Common myeloid progenitor, CD34-positive (primary cell): ENCODE measurements around the gene NAA38.

ENCODE experiments used
- CTCF ChIA-PET: fragments of 350-600 bp; sonication (Branson Sonifier 250); formaldehyde crosslinking; loops from one replicate; lab custom pipeline; 2021; ENCODE audit warnings: antibody characterized with exemption; lab: Charles Lee
- POLR2A ChIA-PET: fragments of 350-600 bp; sonication (Branson Sonifier 250); formaldehyde crosslinking; loops from one replicate; lab custom pipeline; 2021; ENCODE audit warnings: antibody characterized with exemption; lab: Charles Lee
- DNase-seq, 3 donors: peaks; one replicate each; pipeline versions ENCODE4 v3.0.0 to v3.0.0-alpha.2; 2013
- H3K27ac ChIP-seq, 2 experiments: 1 replicate in 1 of 2; 2 replicates in 1 of 2; pipeline ENCODE4 v1.7.0; 2013; ENCODE audit warnings: inconsistent platforms in 2 of 2, low read length in 2 of 2, mild to moderate bottlenecking in 2 of 2, low read depth in 1 of 2, moderate library complexity in 1 of 2; ENCODE audit not compliant: severe bottlenecking in 2 of 2, insufficient read depth in 1 of 2, poor library complexity in 1 of 2
- H3K27me3 ChIP-seq, 5 experiments: replicated peaks in 2 of 5; 1 replicate in 3 of 5; 2 replicates in 2 of 5; pipeline versions ENCODE4 v1.6.1 to v1.7.0; 2013; ENCODE audit warnings: low read length in 4 of 5, mild to moderate bottlenecking in 2 of 5, moderate library complexity in 2 of 5, inconsistent platforms in 1 of 5; ENCODE audit not compliant: insufficient read depth in 5 of 5, control insufficient read depth in 4 of 5
- H3K36me3 ChIP-seq, 4 experiments: 1 replicate in 2 of 4; 2 replicates in 2 of 4; pipeline versions ENCODE4 v1.6.1 to v1.7.0; 2013; ENCODE audit warnings: low read length in 3 of 4, control low read depth in 1 of 4, mild to moderate bottlenecking in 1 of 4; ENCODE audit not compliant: control insufficient read depth in 4 of 4, insufficient read depth in 4 of 4
- H3K4me1 ChIP-seq, 4 experiments: 1 replicate in 3 of 4; 2 replicates in 1 of 4; pipeline versions ENCODE4 v1.6.1 to v1.7.1; 2013; ENCODE audit warnings: low read length in 3 of 4, mild to moderate bottlenecking in 3 of 4, control low read depth in 1 of 4, inconsistent platforms in 1 of 4, moderate library complexity in 1 of 4; ENCODE audit not compliant: control insufficient read depth in 4 of 4, insufficient read depth in 4 of 4; ENCODE audit errors: control extremely low read depth in 1 of 4
- H3K4me3 ChIP-seq, 7 experiments: 1 replicate in 4 of 7; 2 replicates in 3 of 7; pipeline versions ENCODE4 v1.5.1 to v1.7.0; 2013; ENCODE audit warnings: mild to moderate bottlenecking in 7 of 7, low read length in 6 of 7, moderate library complexity in 6 of 7, inconsistent platforms in 2 of 7, low read depth in 2 of 7, control low read depth in 1 of 7; ENCODE audit not compliant: insufficient read depth in 4 of 7, control insufficient read depth in 1 of 7; ENCODE audit errors: extremely low read depth in 1 of 7
- H3K9me3 ChIP-seq, 5 experiments: 1 replicate in 4 of 5; 2 replicates in 1 of 5; pipeline versions ENCODE4 v1.6.1 to v1.7.1; 2013; ENCODE audit warnings: low read length in 4 of 5, mild to moderate bottlenecking in 2 of 5, inconsistent platforms in 1 of 5, low read depth in 1 of 5, moderate library complexity in 1 of 5; ENCODE audit not compliant: control insufficient read depth in 4 of 5, insufficient read depth in 2 of 5; ENCODE audit errors: control extremely low read depth in 1 of 5
- WGBS: methylation state at CpG from one replicate; pipeline ENCODE4 v1.1.5; 2013; ENCODE audit not compliant: insufficient coverage; 5-methylcytosine and 5-hydroxymethylcytosine counted together

NAA38 gene

DNA sequence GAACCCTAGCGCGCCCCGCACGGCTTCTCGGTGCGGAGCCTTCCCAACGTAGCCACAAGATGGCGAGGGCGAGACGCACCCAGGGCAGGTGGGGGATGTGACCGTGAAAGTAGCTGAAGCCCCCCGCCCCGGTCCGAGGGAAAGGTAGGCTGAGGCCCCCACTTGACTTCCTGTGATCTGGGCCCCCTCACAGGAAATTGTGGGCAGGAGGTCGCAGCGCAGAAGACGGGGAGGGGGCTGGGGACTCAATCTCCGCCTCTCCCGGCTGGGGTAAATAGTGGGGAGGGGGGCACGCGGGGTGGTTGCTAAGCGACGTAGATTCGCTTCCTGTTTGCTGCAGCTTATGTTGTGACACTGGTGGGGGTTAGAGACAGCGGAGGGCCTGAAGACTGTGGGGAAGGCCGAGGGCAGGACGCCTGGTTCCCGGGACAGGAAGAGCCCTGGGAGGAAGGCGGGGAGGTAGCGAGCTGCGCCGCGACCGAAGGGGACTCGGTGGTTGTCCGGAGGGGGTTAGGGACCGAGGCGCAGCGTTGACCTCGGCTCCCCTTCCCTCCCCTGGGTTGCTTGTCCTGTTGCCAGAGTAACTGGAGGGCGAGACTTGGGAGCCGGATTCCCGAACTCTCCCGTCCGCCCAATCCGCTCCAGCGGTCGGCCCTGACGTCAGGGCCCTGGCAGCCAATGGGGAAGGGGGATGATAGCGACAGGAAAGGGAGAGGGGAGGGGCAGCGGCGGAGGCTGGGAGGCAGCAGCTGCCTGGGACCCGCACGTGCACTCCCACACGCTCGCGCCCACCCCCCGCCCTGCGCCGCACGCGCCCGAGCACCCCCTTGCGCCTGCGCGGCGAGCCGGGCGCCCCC lies 22.2 kb downstream of the NAA38 start:
- WGBS, result 0% methylated on average over 38 of the region's 69 CpGs
- ChIA-PET POLR2A (interaction anchor here (0.5 to 5.0 kb wide), 7 partner anchors 9 to 338 kb away, joined by 3 to 37 read pairs (median 6); partner anchors contain the start of genes CYB5D1 and NAA38), CTCF (interaction anchor here (0.6 to 5.6 kb wide), 12 partner anchors 10 to 92 kb away, joined by 3 to 34 read pairs (median 6); partner anchors contain the start of genes CYB5D1 and NAA38)
- H3K36me3 ChIP-seq, result peaks cover 0 to 3% (median 1%) of the 10 kb centered on the region in 4 experiments
- peaks cover 12 to 61% (median 52%) of the 10 kb centered on the region in 4 experiments for H3K4me1 ChIP-seq
- H3K27me3 ChIP-seq, result no peaks in the 10 kb centered on the region
- DNase-seq, result peak; percentile 98 to 99 (median 99)
- peak overlapping the region; percentile 67 to 92 (median 82) for H3K4me3 ChIP-seq
- peak overlapping the region; percentile 98 to 99 for H3K27ac ChIP-seq
- H3K9me3 ChIP-seq, result no peaks in the 10 kb centered on the region

DNA sequence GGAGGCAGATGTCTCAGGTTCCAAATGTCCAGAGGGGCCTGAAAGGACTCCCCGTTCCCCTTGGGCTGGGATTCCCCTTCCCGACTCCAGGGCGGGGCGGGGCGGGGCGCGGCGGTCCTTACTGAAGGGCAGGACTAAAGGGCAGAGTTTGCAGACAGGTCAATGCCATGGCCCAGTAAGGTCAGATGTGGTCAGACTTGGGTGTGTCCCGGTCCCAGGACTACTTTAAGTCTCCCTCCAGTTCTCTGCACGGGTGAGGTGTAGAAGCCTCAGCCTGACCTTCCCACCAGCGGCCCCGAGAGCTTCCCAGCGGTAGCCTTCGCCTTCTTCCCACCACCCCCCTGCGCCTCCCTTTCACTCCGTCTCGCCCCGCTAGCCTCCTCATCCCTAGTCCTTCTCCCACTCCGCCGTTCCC lies 22.8 kb downstream of the NAA38 start:
- Histone ChIP-seq H3K4me1 (peaks cover 11 to 55% (median 46%) of the 10 kb centered on the region in 4 experiments), H3K27ac (peak overlapping the region; percentile 98 to 99), H3K36me3 (no peaks in the 10 kb centered on the region), H3K4me3 (peak overlapping the region; percentile 67 to 92 (median 82)), H3K9me3 (no peaks in the 10 kb centered on the region), H3K27me3 (no peaks in the 10 kb centered on the region)
- peak in 1 of 3 donors; percentile 40 for DNase-seq
- 0% methylated on average over 12 of the region's 20 CpGs for WGBS
- POLR2A ChIA-PET, result interaction anchor here (0.7 to 5.0 kb wide), 6 partner anchors 10 to 339 kb away, joined by 3 to 37 read pairs (median 11); partner anchors contain the start of genes CYB5D1 and NAA38
- CTCF ChIA-PET, result interaction anchor here (0.6 to 5.6 kb wide), 10 partner anchors 10 to 91 kb away, joined by 3 to 34 read pairs (median 13); partner anchors contain the start of genes CYB5D1 and NAA38

DNA sequence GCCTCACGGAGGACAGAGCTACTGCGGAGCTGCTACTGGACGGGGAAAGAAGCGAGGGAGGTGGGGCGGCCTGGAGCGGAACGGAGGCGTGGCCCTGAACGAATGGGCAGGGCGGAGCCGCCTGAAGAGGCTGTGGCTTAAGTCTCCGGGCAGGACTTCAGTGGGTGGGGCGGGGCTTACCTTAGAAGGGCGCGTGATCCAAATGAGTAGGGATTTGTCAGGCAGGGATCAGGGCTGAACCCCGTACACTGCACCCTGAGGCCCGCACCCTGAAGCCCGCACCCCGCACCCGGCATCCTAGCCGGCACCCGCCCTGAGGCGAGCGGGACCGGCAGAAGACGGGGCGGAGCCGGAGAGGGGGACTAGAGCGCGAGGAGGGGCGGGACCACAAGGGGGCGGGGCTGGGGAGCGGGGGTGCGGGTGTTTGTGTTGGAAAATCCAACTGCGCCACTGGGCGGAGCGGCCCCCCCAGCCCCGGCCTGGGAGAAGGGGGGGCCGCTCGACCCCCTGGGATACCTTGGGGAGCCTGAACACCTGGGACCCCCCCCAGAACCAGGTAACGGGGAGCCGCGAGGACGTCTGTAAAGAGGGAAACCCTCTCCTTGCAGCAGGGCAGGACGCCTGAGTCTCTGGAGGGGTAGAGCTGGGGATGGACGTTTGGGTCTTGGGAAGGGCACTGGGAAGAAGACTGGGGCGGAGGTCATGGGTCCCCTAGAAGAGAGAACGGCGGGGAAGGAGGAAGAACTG lies 23.4 kb downstream of the NAA38 start, which contains the start of gene KDM6B:
Gene KDM6B, plus strand, starts transcription at position 423 of the 747 bp plus-strand sequence. CDS start 11,338 bp downstream, outside the sequence.
- CTCF ChIA-PET, result interaction anchor here (0.6 to 5.6 kb wide), 18 partner anchors 10 to 226 kb away, joined by 3 to 34 read pairs (median 4); partner anchors contain the start of genes CYB5D1 and NAA38
- Histone ChIP-seq H3K36me3 (no peaks in the 10 kb centered on the region), H3K9me3 (no peaks in the 10 kb centered on the region), H3K4me1 (peaks cover 11 to 49% (median 40%) of the 10 kb centered on the region in 4 experiments), H3K4me3 (peak within 1 kb of the TSS; percentile 67 to 92 (median 82)), H3K27me3 (no peaks in the 10 kb centered on the region), H3K27ac (peak within 1 kb of the TSS; percentile 98 to 99)
- DNase-seq, result peak; percentile 88 to 95 (median 94)
- POLR2A ChIA-PET, result interaction anchor here (0.7 to 5.0 kb wide), 6 partner anchors 9 to 23 kb away, joined by 3 to 28 read pairs (median 5); partner anchors contain the start of gene NAA38
- WGBS, result 0% methylated on average over 11 of the region's 49 CpGs

DNA sequence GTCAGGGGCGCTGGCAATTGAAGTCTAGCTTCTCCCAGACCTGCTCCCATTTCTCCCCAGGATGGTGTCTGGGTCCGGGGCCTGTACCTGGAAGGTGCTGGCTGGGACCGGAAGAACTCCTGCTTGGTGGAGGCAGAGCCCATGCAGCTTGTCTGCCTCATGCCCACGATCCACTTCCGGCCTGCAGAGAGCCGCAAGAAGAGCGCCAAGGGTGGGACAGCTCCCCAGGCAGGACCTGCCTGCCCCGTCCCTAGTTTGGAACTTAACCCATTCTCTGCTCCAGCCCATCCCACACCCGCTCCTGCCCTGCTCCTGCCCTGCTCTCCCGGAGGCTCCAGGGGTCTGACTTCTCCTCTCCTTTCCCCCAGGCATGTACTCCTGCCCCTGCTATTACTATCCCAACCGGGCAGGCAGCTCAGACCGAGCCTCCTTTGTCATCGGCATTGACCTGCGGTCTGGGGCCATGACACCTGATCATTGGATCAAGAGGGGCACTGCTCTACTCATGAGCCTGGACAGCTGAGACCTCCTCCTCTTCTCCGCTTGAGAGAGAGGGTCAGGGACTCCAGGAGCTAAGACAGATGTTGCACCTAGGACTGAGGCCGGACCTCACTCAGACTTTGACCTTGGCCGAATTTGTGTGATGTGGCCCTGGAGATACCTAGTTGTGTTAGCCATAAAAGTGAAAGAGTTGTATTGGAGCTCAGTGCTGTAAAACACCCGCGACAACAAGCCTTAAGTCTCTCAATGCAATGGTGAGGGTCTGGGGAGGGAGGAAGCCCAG lies 24.2 kb downstream of the NAA38 start:
- peaks cover 11 to 43% (median 33%) of the 10 kb centered on the region in 4 experiments for H3K4me1 ChIP-seq

DNA sequence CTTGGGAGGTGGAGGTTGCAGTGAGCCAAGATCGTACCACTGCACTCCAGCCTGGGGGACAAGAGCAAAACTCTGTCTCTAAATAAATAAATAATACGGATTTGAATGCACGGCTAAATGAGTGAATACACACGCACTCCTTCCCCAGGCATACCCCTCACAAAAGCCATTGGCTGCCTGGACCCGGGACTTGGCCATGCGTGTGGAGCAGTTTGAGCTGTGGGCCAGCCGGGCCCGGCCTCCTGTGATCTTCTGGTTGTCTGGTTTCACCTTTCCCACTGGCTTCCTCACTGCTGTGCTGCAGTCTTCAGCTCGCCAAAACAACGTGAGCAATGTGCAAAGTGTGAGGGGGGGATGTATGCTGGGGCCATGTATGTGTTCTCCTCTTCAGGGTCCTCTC lies 24.9 kb downstream of the NAA38 start:
- Histone ChIP-seq H3K9me3 (no peaks in the 10 kb centered on the region), H3K27me3 (no peaks in the 10 kb centered on the region), H3K4me1 (peaks cover 6 to 38% (median 28%) of the 10 kb centered on the region in 4 experiments), H3K27ac (no peak overlapping the region), H3K36me3 (no peaks in the 10 kb centered on the region), H3K4me3 (no peak overlapping the region)
- ChIA-PET CTCF (interaction anchor here (1.0 to 5.6 kb wide), 12 partner anchors 8 to 225 kb away, joined by 3 to 34 read pairs (median 11); no protein-coding TSS in a partner anchor), POLR2A (interaction anchor here (2.7 to 5.0 kb wide), 2 partner anchors 10 to 18 kb away, joined by 15 to 28 read pairs; no protein-coding TSS in a partner anchor)
- WGBS, result 88% methylated on average over 10 of the region's 10 CpGs
- DNase-seq, result no peak

More for the DNA sequence above, 24.2 kb downstream of the NAA38 start:
- ChIA-PET POLR2A (interaction anchor here (0.7 to 5.0 kb wide), 5 partner anchors 9 to 24 kb away, joined by 3 to 28 read pairs (median 4); partner anchors contain the start of gene NAA38), CTCF (interaction anchor here (0.6 to 5.6 kb wide), 16 partner anchors 9 to 227 kb away, joined by 3 to 34 read pairs (median 4); no protein-coding TSS in a partner anchor)
- Histone ChIP-seq H3K36me3 (no peaks in the 10 kb centered on the region), H3K9me3 (no peaks in the 10 kb centered on the region), H3K27me3 (no peaks in the 10 kb centered on the region), H3K4me3 (peak overlapping the region in 6 of 7 experiments; percentile 70 to 92 (median 84)), H3K27ac (no peak overlapping the region)
- DNase-seq, result no peak
- 62% methylated on average over 16 of the region's 19 CpGs for WGBS
